GM21737 (cell line): ENCODE results near the gene RHBDF2.

Experiments used
- ATAC-seq: cut with Tn5 transposase; IDR thresholded peaks from one replicate; pipeline ENCODE4 v1.9.1; 2021; ENCODE audit warnings: mild to moderate bottlenecking, moderate library complexity; ENCODE audit not compliant: unreplicated experiment

RHBDF2 gene

DNA sequence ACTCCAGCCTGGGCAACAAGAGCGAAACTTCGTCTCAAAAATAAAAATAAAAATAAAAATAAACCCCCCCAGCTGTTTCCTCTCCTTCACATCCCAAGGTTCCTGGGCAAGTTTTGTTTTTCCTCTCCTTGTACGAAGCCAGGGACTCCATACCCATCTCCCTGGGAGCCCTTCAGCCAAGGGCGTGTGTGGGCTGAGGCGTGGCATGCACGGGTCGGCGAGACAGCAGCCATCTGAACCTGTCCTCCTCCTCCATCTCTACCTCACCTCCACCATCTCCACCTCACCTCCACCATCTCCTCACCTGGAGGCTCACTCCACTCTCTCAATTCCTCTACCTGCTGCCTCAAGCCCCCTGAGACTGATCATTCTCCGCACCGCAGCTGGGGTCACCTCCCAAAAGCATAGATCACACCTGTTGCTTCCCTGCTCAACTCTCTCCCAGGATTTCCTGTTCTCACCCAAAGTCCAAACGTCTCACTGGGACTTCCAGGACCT lies 16.9 kb downstream of the RHBDF2 start:
- ATAC-seq = no peak

DNA sequence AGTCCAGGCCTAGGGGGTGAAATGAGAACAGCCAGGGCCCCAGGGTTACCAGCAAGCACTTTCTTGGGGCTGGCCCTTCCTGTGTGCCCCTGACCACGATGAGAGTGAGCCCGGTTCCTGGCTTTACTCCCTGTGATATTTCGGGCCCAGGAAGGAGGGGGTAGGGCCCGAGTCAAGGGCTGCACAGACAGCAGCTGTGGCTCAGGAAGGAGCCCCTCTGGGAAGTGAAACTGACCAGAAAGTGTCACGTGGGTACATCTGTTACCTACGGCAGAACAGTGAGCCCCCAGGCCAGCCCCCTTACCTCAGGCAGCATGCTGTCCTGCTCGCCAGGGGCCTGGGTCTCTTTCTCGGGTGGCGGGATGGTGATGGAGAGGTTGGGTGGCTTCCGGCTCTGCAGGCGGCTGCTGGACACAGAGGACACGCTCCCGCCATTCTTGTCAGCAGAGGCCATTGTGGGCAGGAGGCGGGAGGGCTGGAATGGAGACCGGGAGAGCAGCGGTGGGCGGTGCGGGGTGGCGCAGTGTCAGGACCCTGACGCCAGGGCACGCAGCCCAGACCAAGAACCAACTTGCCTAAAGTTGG lies 20.1 kb downstream of the RHBDF2 start:
- ATAC-seq = peak; percentile 51

DNA sequence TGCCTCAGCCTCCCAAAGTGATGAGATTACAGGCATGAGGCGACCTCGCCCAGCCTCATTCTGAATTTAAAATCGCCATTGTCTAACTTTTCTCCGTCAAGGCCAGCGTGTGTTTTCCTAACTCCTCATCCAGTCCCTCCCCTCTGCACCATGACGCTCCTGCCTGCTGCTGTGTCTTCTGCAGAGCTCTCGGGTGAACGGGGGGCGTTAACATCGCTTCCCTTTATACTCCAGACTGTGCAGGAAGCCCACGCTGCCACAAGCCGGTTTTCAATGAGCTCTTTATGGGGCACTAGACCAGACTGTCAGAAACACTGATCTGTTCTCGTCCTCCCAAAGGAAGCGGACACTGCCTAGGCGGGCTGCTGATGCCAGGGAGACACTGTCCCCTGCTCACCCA lies 20.6 kb downstream of the RHBDF2 start:
- ATAC-seq = peak; percentile 3

DNA sequence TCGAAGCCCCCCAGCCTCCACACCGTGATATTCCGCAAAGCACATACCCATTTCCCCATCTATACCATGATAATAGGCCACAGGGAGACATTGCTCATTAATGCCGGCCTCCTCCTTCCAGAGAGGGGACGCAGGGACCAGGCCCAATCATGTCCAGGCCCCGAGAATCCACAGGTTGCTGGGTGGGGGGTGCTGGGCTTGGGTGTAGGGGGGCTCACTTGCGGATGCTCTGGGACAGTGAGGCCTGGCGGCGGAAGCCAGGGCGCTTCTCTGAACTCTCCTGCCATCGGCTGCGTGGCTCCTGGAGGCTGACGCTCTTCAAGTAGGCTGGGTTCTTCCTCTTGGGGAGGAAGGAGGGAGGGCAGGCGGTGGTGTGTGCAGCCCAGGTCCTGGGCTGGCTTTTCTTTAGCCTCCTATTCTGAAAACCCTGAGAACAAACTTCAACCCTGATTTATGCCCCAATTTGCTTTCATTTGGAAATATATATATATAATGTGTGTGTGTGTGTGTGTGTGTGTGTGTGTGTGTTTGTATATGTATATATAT lies 21.6 kb downstream of the RHBDF2 start:
- ATAC-seq = no peak

DNA sequence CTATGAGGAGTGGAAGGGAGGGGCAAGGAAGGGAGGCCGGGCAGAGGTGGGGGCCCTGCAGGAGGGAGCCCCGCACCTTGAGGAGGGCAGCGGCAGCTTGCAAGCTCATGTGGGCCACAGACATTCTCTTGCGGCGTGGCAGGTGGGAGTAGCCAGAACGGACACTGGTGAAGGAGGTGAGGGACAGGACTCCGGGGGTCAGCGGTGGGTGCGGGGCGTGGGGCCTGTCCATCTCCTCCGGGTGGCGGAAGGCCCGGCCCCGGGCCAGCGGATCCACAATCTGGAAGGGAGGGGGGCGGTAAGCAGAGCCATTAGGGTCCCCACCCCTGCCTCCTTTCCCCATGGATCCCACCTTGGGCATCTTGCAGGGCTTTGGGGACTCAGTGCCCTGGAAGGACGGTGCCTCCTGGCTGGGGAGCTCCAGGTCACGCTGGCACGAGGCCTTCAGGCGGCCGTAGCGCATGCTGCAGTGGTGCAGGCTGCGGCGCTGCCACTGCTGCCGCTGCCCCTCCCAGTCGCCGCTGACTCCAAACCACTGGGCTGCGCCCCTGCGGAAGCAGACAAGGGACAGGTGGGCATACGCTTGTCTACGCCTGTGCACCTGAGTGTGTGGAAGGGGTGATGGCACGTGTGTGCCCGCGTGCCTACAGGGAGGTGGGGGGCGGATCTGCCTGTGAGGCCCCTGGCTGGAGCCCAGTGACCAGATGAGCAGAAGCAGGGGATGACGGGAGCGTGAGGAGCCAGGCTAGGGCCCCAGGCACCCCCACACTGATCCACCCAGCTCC lies 22.3 kb downstream of the RHBDF2 start:
- ATAC-seq = no peak

DNA sequence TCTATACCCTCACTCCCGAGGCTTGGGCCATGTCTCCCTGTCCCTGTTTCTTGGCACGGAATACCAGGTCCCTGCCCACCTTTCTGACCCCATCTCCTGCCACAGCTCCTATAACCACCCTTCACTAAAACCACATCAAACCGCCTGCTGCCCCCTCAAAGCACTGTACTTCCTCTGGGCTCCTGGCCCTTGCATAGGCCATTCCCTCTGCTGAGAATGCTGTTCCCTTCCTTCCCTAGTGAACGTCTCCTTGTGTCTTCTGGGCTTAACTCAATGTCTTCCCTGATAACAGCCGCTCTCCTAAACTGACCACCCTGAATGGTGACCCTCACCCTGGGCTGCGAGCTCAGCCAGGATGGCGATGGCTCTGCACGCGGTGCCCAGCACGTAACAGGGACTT lies 23.1 kb downstream of the RHBDF2 start:
- no peak for ATAC-seq

DNA sequence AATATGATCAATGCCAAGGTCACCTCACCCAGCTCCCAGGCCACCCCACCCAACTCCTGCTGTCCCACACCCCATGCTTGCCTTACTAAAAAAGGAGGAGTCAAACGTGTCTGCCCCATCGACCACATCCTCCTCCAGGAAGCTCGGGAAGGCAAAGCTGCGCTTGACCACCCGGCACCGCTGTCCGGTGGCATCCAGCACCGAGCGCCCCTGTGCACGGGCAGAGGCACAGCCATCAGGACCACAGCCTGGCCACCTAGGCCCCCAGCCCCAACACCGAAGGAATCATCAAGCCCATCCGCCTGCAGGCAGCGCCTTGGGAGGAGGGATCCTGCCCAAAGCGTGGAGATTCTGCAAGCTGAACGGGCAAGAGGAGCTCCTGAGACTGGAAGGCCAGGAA lies 23.6 kb downstream of the RHBDF2 start:
- ATAC-seq = no peak

DNA sequence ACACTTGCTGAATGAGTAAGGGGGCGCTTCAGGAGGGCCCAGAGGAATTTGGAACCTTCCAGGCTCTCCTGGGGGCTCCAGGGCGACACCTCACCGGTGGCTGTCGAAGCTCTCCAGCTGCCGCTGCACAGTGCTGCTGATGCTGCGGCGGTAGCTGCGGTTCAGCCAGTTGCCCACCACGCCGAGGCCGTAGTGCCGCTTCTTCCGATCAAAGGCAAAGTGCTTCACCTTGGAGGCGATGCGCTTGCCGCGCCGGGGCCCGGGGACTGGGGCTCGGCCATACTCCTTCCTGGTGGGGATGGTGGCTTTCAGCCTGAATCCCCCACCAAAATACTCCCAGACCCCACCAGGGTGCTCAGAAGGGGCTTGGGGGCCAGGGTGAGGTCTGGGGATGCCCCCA lies 24.5 kb downstream of the RHBDF2 start:
- no peak for ATAC-seq

DNA sequence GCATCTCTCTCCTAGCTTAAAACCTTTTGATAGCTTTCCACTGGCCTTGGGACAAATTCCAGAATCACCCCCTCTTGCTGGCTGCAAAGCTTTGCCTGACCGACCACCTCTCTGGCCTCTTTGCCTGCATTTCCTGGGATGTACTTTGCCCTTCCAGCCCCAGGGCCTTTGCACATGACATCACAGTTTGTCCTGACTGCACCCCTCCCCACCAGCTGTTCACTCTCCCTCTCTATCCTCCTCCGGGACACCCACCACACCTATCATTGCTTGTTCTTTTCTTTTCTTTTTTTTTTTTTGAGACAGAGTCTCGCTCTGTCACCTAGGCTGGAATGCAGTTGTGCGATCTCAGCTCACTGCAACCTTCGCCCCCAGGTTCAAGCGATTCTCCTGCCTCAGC lies 25.9 kb downstream of the RHBDF2 start:
- no peak for ATAC-seq

DNA sequence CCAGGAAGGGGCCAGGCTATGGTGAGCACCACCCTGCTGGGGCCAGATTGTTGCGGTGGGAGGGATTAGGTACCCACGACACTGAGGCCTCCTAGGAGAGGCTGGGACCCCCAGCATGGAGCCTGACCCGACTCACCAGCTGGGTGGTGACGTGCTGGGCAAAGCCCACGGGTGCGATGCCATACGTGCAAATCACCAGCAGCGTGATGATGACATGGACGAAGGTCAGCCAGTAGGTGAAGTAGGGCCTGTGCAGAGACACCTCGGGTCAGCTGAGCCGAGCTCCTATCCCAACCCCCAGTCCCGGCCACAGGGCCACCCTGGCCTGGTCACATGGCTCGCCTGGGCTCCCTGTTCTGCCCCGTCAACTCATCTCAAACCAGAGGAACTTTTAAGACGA lies 26.3 kb downstream of the RHBDF2 start:
- ATAC-seq = no peak

DNA sequence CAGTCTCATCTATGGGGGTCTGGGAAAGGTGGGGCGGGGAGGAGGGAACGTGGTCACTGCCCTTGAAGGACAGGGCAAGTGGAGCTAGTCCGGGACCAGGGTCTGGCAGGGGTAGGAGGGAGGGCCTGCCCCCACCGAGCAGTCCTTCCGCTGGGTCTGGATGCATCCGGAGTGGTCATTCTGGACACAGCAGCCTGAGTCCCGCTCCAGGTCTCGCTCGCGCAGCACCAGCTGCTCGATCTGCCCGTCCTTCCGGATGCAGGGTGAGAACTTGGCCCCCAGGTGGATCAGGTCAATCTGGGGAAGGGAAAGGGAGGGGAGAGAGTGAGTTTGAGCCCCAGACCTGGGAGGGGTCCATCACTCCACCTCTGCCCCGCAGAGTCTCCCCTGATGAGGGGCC lies 27.0 kb downstream of the RHBDF2 start:
- no peak for ATAC-seq

DNA sequence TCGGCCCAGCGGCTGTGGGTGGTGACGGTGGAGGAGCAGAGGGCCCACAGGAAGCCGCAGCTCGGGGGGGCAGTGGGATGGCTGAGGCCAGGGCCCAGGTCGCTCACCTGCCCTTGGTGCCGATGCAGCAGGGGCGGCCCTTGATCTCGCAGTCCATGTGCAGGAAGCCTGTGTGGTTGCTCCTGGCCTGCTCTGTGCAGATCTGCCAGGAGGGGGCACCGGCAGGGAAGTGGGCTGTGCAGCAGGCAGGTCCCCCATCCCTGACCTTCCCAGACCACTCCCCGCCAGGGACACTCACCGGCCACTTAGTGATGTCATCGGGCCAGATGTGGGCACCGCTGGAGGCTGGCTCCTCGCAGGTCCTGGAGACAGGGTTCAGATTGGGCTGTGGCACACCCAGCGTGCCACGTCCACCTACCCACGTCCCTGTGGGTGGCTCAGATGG lies 27.7 kb downstream of the RHBDF2 start:
- no peak for ATAC-seq

DNA sequence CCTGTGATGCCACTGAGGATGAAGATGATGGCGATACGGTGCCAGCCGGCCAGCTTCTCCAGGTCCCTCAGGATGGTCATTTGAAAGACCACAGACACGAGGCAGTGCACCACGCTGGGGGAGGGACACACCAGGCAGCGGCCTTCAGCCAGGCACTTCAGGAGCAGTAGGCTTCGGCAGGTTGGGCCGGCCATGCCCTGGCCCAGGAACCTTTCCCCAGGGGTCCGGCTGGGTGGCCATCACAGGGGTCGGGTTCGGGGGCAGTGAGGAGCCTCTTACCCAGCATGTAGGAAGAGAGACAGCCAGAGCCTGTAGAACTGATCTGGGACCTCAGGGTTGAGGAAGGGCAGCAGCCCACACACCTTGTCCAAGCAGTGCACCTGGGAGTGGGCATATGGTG lies 28.5 kb downstream of the RHBDF2 start:
- no peak for ATAC-seq

DNA sequence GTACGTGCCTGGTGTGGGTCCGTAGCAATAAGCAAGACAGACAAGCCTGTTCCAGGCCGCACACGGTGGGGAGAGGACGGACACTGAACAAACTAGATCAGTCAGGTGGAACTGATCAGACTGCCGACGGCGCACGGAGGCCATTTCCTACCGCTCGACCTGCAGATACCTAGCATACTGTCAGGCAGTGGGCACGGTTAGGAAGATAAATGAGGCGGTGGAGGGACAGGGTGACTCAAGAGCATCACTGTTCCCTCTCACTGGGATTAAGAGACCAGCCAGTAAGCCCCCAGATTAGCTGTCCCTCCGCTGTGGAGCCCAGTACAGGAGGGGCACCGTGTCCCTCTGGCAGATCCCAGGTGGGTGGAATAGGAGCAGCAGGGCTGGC lies 29.0 kb downstream of the RHBDF2 start:
- no peak for ATAC-seq

DNA sequence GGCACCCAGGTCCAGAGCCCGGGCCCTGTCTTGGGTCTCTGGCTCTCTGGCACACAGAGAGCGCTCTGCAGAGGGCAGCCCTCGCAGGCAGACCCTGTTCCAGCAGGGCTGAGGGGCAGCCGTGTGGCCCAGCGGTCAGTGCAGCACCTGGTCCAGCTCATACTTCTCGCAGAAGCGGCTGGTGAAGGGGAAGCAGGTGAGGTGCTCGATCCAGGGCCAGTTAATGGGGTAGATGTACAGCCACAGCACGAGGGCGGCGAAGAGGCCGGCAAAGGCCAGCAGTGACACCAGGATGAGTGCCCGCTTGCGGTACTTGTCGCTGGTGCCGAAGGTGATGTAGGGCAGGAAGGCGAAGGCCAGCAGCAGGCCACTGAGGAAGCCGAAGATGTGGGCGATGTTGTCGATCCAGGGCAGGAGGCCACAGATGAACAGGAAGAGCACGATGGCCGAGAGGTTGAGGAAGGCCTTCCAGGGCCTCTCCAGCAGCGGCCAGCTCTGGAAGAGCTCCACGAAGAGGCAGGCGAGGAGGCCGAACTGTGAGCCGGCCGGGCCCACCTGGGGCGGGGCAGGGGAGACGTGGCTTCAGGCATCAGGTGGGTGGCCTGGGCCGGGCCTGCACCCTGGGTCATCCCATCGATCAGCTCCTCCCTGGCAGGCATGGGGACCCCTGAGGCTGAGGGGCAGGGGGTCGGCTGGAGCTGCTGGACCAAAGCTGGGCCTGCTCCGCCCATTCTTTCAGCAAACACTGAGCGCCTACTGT lies 29.5 kb downstream of the RHBDF2 start:
- no peak for ATAC-seq

DNA sequence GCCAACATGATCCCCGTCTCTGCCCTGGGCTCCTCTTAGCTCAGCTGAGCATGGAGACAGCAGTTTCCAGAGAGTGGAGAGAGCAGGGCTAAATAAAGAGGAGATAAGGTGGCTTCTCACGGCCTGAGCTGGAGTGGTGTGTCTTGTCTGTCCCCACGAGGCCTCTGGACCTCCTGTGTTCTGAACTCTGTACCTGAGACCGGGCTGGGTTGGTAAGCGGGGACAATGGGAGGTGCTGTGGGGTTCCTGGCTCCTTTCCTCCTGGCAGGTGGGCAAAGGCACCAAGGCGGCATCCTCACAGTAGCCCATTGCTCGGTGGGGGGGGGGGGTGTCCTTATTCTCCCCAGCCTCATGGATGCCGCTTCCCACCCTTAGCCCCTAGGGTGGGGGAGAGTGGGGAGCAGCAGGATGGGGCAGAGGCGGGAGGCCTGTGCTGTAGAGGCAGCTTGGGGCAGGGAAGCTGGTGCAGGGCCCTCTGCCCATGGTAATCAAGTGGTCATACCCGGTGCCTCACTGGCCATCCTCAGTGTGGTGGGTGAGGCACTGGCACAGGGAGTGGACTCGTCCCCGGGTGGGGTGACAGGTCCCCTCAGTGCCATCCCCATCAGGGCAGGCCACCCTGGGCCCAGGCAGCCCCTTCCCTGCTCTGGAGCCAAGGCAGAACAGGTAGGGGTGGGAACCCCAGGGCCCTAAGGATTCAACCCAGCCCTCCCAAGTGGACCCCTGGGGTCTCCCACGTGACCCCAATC lies 31.1 kb downstream of the RHBDF2 start:
- no peak for ATAC-seq

DNA sequence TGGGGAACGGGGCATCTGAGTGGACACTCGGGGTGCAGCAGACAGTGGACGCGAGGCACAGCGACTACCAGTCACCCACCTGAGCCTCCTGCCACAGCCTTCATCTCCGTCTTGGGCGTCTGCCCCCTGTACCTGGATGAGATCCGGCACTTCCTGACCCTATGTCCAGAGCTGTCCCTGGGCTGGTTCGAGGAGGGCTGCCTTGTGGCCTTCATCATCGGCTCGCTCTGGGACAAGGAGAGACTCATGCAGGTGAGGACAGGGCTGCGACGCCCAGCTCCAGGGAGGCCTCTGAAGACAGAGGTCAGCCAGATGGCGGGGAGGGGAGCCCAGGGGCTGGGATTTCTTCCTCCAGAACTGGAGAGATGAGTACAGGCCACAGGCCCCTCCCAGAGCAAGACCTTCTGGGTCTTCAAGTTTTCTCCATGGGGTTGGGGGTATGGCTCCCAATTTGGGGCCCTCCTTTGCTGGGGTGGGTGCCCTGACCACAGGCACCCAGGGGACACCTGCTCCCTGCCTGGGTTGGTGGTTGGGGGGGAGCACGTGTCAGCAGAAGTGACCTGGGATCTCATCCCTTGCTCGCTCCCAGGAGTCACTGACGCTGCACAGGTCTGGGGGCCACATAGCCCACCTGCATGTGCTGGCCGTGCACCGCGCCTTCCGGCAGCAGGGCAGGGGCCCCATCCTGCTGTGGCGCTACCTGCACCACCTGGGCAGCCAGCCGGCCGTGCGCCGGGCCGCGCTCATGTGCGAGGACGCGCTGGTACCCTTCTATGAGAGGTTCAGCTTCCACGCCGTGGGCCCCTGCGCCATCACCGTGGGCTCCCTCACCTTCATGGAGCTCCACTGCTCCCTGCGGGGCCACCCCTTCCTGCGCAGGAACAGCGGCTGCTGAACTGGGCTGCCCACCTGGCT lies 31.9 kb downstream of the RHBDF2 start:
- ATAC-seq = no peak

DNA sequence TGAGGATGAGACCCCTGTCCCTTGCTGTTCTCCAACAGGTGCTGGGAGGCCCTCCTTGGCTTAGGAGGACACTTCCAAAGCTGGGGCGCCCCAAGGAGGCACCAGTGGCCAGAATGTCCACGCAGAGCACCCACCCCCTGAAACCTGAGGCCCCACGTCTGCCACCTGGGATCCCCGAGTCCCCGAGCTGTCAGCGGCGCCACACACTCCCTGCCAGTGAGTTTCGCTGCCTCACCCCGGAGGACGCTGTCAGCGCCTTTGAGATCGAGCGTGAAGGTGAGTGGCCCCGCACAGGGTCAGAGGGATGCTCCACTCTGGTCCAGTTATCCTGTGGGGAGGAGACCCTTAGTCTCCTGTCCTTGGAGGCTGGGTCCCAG lies 32.6 kb downstream of the RHBDF2 start:
- no peak for ATAC-seq

DNA sequence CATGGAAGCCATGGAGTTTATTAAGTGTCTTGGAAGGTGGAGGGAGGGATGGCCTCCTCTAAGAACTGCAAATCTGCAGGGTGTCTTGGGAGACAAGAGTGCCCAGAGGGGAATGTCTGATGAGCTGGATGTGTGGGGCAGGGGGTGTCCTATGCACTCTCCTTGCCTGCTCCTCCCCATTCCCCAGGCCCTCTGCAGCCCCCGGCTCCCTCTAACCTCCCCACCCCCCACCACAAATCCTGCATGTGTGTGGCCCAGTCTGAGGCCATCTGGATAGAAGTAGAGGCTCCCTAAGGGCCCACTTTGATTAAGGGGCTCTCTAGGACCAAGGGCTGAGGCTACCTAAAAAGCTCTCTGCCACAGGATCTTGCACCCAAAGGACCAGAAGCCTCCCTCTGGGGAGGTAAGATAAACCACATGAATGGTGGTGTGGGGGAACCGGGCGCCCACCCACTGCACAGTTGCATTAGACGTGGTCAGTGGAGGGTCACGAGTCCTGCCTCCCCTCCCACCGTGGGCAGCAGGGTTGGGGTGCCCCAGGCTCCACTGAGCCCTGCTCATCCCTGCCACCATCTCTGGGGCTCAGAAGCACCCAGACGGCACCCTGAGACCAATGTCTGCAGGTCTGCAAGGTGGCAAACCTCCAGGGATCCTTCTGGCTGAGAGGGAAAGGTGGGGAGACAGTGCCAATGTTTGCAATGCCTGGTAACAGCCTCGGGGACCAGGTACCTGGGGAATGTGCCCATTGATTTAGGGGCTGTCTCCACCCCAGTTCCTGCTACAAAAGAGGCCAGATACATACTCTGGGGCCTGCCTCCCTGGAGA lies 33.2 kb downstream of the RHBDF2 start:
- no peak for ATAC-seq
